Peyer's patch (tissue), 4 donors: ENCODE data around the gene ASTN1.

Experiments
- CTCF ChIP-seq, 6 experiments: fragments of 450-650 bp in 4 of 6; fragments of 200-600 bp in 2 of 6; sonication (generic) in 1 of 6; IDR thresholded peaks; one replicate each; pipeline ENCODE4 v1.5.1; 2017 to 2019; ENCODE audit warnings: antibody characterized with exemption in 6 of 6, mild to moderate bottlenecking in 3 of 6, moderate library complexity in 1 of 6
- POLR2A ChIP-seq, 2 donors: fragments of 450-650 bp; IDR thresholded peaks; one replicate each; pipeline ENCODE4 v1.5.1; 2017; ENCODE audit warnings: antibody characterized with exemption in 2 of 2, mild to moderate bottlenecking in 2 of 2, moderate library complexity in 2 of 2

GRCh38 chr1:176950736-176951324 is 213.7 kb downstream of the ASTN1 start:
- TF ChIP-seq CTCF (IDR thresholded peaks at IDR 0.05) (no peak), POLR2A (IDR thresholded peaks at IDR 0.05) (no peak)
